NCI-H1436 (cell line): ENCODE data around the gene FOLR2.
"Not testable (repeated sequence)": the region's sequence is repeated elsewhere in the genome, so short reads cannot be mapped to it uniquely, and the experiment has no call there.

ENCODE experiments used
- DNase-seq: peaks from one replicate; lab custom pipeline; 2025; lab: John Stamatoyannopoulos, UW

The FOLR2 gene

GRCh38 chr11:72206794-72207193 lies 9.8 kb upstream of the FOLR2 start:
- not testable (repeated sequence) for DNase-seq

- DNase-seq = no peak
Measured at GRCh38 chr11:72208281-72208680, 8.3 kb upstream of the FOLR2 start.

- no peak for DNase-seq
Measured at GRCh38 chr11:72209101-72209500, 7.5 kb upstream of the FOLR2 start.

GRCh38 chr11:72217841-72218240 lies 1.2 kb downstream of the FOLR2 start:
- DNase-seq = no peak

- no peak for DNase-seq
Measured at GRCh38 chr11:72218251-72218745, 1.7 kb downstream of the FOLR2 start.

GRCh38 chr11:72220696-72221363 lies 4.2 kb downstream of the FOLR2 start:
- no peak for DNase-seq

GRCh38 chr11:72221386-72222075 lies 4.9 kb downstream of the FOLR2 start:
- DNase-seq = no peak

GRCh38 chr11:72222106-72222891 lies 5.7 kb downstream of the FOLR2 start:
- DNase-seq = no peak

GRCh38 chr11:72222907-72223614 lies 6.5 kb downstream of the FOLR2 start:
- peak; percentile 96 for DNase-seq

- DNase-seq = no peak
Measured at GRCh38 chr11:72223615-72224563, 7.3 kb downstream of the FOLR2 start.

- no peak for DNase-seq
Measured at GRCh38 chr11:72224564-72225410, 8.2 kb downstream of the FOLR2 start, which contains the start of gene INPPL1. Gene INPPL1 (plus strand): TSS chr11:72224767. CDS start chr11:72224985, 218 bp downstream.

- no peak for DNase-seq
Measured at GRCh38 chr11:72225411-72225951, 8.9 kb downstream of the FOLR2 start.

GRCh38 chr11:72226701-72227100 lies 10.1 kb downstream of the FOLR2 start:
- peak; percentile 22 for DNase-seq

- DNase-seq = peak; percentile 89
Measured at GRCh38 chr11:72227316-72228228, 11.0 kb downstream of the FOLR2 start.

GRCh38 chr11:72228229-72228843 lies 11.7 kb downstream of the FOLR2 start:
- peak; percentile 50 for DNase-seq

GRCh38 chr11:72228844-72229231 lies 12.2 kb downstream of the FOLR2 start:
- DNase-seq = no peak

GRCh38 chr11:72229336-72229924 lies 12.8 kb downstream of the FOLR2 start:
- no peak for DNase-seq
